Activated CD8-positive, alpha-beta memory T cell treated with anti-CD3 and anti-CD28 coated beads for 24 hours (primary cell): ENCODE measurements around the gene SCUBE1.

Experiments
- DNase-seq: peaks from one replicate; pipeline ENCODE4 v3.0.0-alpha.2; 2020

SCUBE1 gene

DNA sequence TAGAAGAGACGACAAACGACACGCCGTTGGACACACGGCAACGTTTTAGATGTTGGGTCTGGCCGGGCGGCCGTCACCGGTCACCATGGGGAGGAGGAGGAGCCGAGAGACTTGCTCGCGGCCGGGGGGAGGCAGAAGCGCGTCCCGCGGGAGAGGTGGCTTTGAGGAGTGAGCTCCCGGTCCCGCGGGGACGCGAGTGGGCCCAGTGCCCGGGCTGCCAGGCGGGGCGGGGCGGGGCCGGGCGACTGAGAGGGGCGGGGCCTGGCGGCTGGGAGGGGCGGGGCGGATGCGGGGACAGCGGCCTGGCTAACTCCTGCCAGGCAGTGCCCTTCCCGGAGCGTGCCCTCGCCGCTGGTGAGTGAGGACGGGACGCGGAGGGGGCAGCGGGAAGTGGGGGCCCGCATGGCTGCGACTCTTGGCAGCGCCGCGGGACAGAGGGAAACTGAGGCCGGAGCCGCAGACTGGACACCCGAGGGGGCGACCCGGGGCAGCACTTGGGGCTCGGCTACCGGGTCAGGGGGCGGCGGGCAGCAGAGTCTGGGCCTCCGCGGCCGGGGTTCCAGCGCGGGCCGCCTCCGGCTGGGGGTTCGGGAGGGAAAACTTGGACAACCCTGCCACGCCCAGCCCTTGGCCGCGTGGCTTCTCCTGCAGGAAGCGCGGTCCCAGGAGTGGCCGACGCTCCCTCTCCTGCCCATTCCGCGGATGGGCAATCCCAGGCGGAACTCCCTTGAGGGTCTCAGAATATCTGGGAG, 191.7 kb downstream of the SCUBE1 start, which contains the start of gene TSPO:
Gene TSPO (plus strand): TSS at position 309 of the 752 bp plus-strand sequence. CDS start 7,680 bp downstream, outside the sequence.
- DNase-seq, result peak; percentile 84

DNA sequence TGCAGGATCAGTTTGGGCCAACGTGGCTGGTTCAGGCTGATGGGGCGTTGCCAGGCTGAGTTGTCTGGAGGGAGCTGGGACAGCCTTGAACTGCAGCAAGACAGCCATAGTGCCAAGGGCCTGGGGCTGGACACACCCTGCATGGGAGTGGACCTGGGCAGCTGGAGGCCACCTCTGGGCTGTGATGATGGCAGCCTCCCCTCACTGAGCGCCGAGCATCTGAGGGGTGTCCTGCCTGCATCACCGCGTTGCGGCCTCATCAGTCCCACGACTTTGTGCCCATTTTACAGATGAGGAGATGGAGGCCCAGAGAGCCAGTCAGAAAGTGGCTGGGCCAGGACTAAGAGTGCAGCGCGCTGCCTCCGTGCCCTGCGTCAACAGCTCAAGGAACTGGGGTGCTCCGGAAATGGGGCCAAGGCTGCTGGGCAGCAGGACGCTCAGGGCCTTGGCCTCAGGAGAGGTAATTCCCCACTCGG, 192.4 kb downstream of the SCUBE1 start:
- no peak for DNase-seq

DNA sequence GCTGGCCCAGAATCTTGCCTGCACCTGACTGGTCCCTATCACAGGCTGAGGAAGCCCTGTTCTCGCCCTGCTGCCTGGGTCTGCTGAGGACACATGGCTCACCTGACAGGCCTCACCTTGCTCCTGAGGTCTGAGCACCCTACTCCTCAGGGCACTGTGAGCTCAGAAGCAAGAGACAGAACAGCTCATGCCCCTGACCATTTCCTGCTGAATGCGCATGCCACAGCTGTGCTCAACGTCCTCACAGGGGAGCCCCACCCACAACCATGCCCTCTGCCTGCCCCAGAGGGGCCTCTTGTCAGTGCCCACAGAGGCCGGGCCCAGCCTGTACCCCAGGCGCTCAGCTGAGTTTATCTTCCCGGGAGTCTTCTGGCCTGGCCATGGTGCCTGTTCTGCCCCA, 194.6 kb downstream of the SCUBE1 start:
- DNase-seq, result no peak

DNA sequence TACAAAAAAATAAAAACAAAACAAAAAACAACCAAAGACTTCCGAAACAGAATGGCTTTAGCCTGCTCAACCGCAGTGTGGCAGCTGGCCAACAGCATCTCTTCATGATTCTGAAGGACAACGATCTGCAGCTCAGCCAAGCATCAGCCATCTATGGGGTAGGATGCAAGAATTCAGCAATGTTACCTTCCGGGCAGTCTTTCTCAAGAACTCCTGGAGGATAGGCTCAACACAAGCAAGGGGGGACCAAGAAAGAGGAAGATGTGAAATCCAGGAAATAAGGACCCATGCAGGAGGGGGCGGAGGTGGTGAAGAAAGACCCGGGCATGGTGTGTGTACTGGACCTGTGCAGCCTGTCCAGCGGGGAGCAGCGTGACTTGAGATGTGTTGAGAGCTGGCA, 195.4 kb downstream of the SCUBE1 start:
- no peak for DNase-seq
